Activated B cell treated with CpG ODN at 0.5 μM for 24 hours (primary cell): ENCODE results near the gene TRMT1. TPM values are rescaled to one million over a fixed set of nuclear protein-coding genes. Genes with fewer than 3 reads are reported as not detected.

Source experiments
- ATAC-seq: fragments of 200-7000 bp; cut with Tn5 transposase; one replicate; pipeline ENCODE4 v1.10.0; 2021; ENCODE audit warnings: low read depth, mild to moderate bottlenecking, moderate library complexity
- CTCF ChIA-PET: fragments of 350-600 bp; sonication (Branson Sonifier 250); formaldehyde crosslinking; loops from one replicate; lab custom pipeline; 2021; ENCODE audit warnings: antibody characterized with exemption; lab: Charles Lee
- POLR2A ChIA-PET: fragments of 350-600 bp; sonication (Branson Sonifier 250); formaldehyde crosslinking; loops from one replicate; lab custom pipeline; 2021; ENCODE audit warnings: antibody characterized with exemption; lab: Charles Lee
- DNase-seq: peaks from one replicate; pipeline ENCODE4 v3.0.0; 2022
- H3K27ac Mint-ChIP-seq: one replicate; pipeline ENCODE4 v1.8.0; 2020; ENCODE audit warnings: mixed read lengths
- H3K27me3 Mint-ChIP-seq: one replicate; pipeline ENCODE4 v1.8.0; 2021; ENCODE audit warnings: mixed read lengths
- H3K36me3 Mint-ChIP-seq: one replicate; pipeline ENCODE4 v1.8.0; 2021; ENCODE audit warnings: low read depth, mixed read lengths
- H3K4me1 Mint-ChIP-seq: one replicate; pipeline ENCODE4 v1.8.0; 2021; ENCODE audit warnings: mixed read lengths
- H3K4me3 Mint-ChIP-seq: one replicate; pipeline ENCODE4 v1.8.0; 2020; ENCODE audit warnings: mild to moderate bottlenecking, mixed read lengths
- H3K9me3 Mint-ChIP-seq: one replicate; pipeline ENCODE4 v1.8.0; 2020; ENCODE audit warnings: mixed read lengths
- CTCF ChIP-seq: fragments of 200-600 bp; IDR thresholded peaks from one replicate; pipeline ENCODE4 v1.8.0; 2022; ENCODE audit warnings: antibody characterized with exemption, mild to moderate bottlenecking
- intact Hi-C: fragments of 100-400 bp; cut with micrococcal nuclease; formaldehyde crosslinking; loops from one replicate; pipeline ENCODE4 v1.15.1; 2024
- total RNA-seq: library from RNA; stranded (reverse); gene quantifications from 2 replicates; pipeline ENCODE4 v1.2.3, GENCODE V29; 2022

Gene TRMT1
- total RNA-seq, 1 donor from 2014 or later: 113 TPM

- Mint-ChIP-seq H3K27me3 (no peaks in the 10 kb centered on the region), H3K36me3 (peaks cover 59% of the 10 kb centered on the region), H3K4me3 (no peak overlapping the region), H3K27ac (no peak overlapping the region), H3K9me3 (no peaks in the 10 kb centered on the region), H3K4me1 (no peaks in the 10 kb centered on the region)
- ChIA-PET POLR2A (no interaction called here), CTCF (no interaction called here)
- TF ChIP-seq CTCF: no peak
- DNase-seq (no peak), ATAC-seq (no peak)
- intact Hi-C loops: no loop called here
These were observed 23.2 kb upstream of the TRMT1 start for GRCh38 chr19:13139633-13140311.

GRCh38 chr19:13138916-13139198, 22.3 kb upstream of the TRMT1 start:
- Mint-ChIP-seq H3K36me3 (peaks cover 57% of the 10 kb centered on the region), H3K27ac (no peak overlapping the region), H3K9me3 (no peaks in the 10 kb centered on the region), H3K4me1 (no peaks in the 10 kb centered on the region), H3K27me3 (no peaks in the 10 kb centered on the region), H3K4me3 (no peak overlapping the region)
- DNase-seq (no peak), ATAC-seq (no peak)
- ChIA-PET CTCF (no interaction called here), POLR2A (no interaction called here)
- TF ChIP-seq CTCF: no peak
- intact Hi-C loops: no loop called here

- no peak overlapping the region for H3K27ac Mint-ChIP-seq
- peaks cover 59% of the 10 kb centered on the region for H3K36me3 Mint-ChIP-seq
- H3K4me3 Mint-ChIP-seq: no peak overlapping the region
- POLR2A ChIA-PET: no interaction called here
- no peaks in the 10 kb centered on the region for H3K9me3 Mint-ChIP-seq
- no peaks in the 10 kb centered on the region for H3K27me3 Mint-ChIP-seq
- no peaks in the 10 kb centered on the region for H3K4me1 Mint-ChIP-seq
- CTCF ChIA-PET: no interaction called here
- TF ChIP-seq CTCF: no peak
- ATAC-seq (no peak), DNase-seq (no peak)
- intact Hi-C loops: no loop called here
These were observed 21.8 kb upstream of the TRMT1 start for GRCh38 chr19:13138171-13138915.

- Mint-ChIP-seq H3K9me3 (no peaks in the 10 kb centered on the region), H3K27ac (no peak overlapping the region), H3K4me3 (no peak overlapping the region), H3K36me3 (peaks cover 57% of the 10 kb centered on the region), H3K27me3 (no peaks in the 10 kb centered on the region), H3K4me1 (peaks cover 6% of the 10 kb centered on the region)
- ChIA-PET CTCF (no interaction called here), POLR2A (no interaction called here)
- ATAC-seq (no peak), DNase-seq (no peak)
- intact Hi-C loops: no loop called here
- TF ChIP-seq CTCF: no peak
These were observed 20.8 kb upstream of the TRMT1 start for GRCh38 chr19:13137290-13137794.
